IPS-18c (cell line): ENCODE results near the gene AOAH.

ENCODE experiments used
- H3K4me3 ChIP-seq: 2 replicates; pipeline ENCODE4 v1.7.0; 2013; ENCODE audit warnings: low read depth, mild to moderate bottlenecking, low read length, moderate library complexity; ENCODE audit not compliant: insufficient read depth
- H3K9me3 ChIP-seq: one replicate; pipeline ENCODE4 v1.6.1; 2013; ENCODE audit warnings: mild to moderate bottlenecking, low read length, moderate library complexity; ENCODE audit not compliant: control insufficient read depth, insufficient read depth

Gene AOAH

GRCh38 chr7:36629351-36629750 lies 94.9 kb downstream of the AOAH start:
- Histone ChIP-seq H3K4me3 (no peak overlapping the region), H3K9me3 (no peaks in the 10 kb centered on the region)

GRCh38 chr7:36627836-36628235 lies 96.5 kb downstream of the AOAH start:
- no peak overlapping the region for H3K4me3 ChIP-seq
- no peaks in the 10 kb centered on the region for H3K9me3 ChIP-seq

GRCh38 chr7:36626111-36626510 lies 98.2 kb downstream of the AOAH start:
- Histone ChIP-seq H3K4me3 (no peak overlapping the region), H3K9me3 (no peaks in the 10 kb centered on the region)

- Histone ChIP-seq H3K4me3 (no peak overlapping the region), H3K9me3 (no peaks in the 10 kb centered on the region)
These were observed 99.0 kb downstream of the AOAH start for GRCh38 chr7:36625247-36625646.

- Histone ChIP-seq H3K4me3 (no peak overlapping the region), H3K9me3 (no peaks in the 10 kb centered on the region)
These were observed 101.0 kb downstream of the AOAH start for GRCh38 chr7:36623247-36623646.

- H3K4me3 ChIP-seq = no peak overlapping the region
These were observed 102.9 kb downstream of the AOAH start for GRCh38 chr7:36621396-36621795.

GRCh38 chr7:36620166-36620708 lies 104.1 kb downstream of the AOAH start:
- no peaks in the 10 kb centered on the region for H3K9me3 ChIP-seq
- H3K4me3 ChIP-seq = no peak overlapping the region

More at GRCh38 chr7:36621396-36621795, 102.9 kb downstream of the AOAH start:
- H3K9me3 ChIP-seq = no peaks in the 10 kb centered on the region

- no peak overlapping the region for H3K4me3 ChIP-seq
- no peaks in the 10 kb centered on the region for H3K9me3 ChIP-seq
These were observed 106.9 kb downstream of the AOAH start for GRCh38 chr7:36617408-36617807.

- H3K4me3 ChIP-seq = no peak overlapping the region
- H3K9me3 ChIP-seq = no peaks in the 10 kb centered on the region
These were observed 108.3 kb downstream of the AOAH start for GRCh38 chr7:36615852-36616540.

GRCh38 chr7:36614959-36615358 lies 109.3 kb downstream of the AOAH start:
- H3K4me3 ChIP-seq = no peak overlapping the region
- no peaks in the 10 kb centered on the region for H3K9me3 ChIP-seq

- Histone ChIP-seq H3K9me3 (no peaks in the 10 kb centered on the region), H3K4me3 (no peak overlapping the region)
These were observed 111.2 kb downstream of the AOAH start for GRCh38 chr7:36613031-36613614.

- Histone ChIP-seq H3K9me3 (no peaks in the 10 kb centered on the region), H3K4me3 (no peak overlapping the region)
These were observed 112.6 kb downstream of the AOAH start for GRCh38 chr7:36611703-36612102.

- no peaks in the 10 kb centered on the region for H3K9me3 ChIP-seq
- no peak overlapping the region for H3K4me3 ChIP-seq
These were observed 116.6 kb downstream of the AOAH start for GRCh38 chr7:36607721-36608095.

- Histone ChIP-seq H3K9me3 (no peaks in the 10 kb centered on the region), H3K4me3 (no peak overlapping the region)
These were observed 117.1 kb downstream of the AOAH start for GRCh38 chr7:36606976-36607720.

GRCh38 chr7:36606153-36606975 lies 117.9 kb downstream of the AOAH start:
- Histone ChIP-seq H3K4me3 (no peak overlapping the region), H3K9me3 (no peaks in the 10 kb centered on the region)

- no peaks in the 10 kb centered on the region for H3K9me3 ChIP-seq
- no peak overlapping the region for H3K4me3 ChIP-seq
These were observed 118.8 kb downstream of the AOAH start for GRCh38 chr7:36605261-36606051.

- Histone ChIP-seq H3K9me3 (no peaks in the 10 kb centered on the region), H3K4me3 (no peak overlapping the region)
These were observed 119.5 kb downstream of the AOAH start for GRCh38 chr7:36604806-36605205.
